Colonic mucosa (tissue), 4 donors: Measurements from ENCODE around the gene PIF1. TPM values are rescaled to one million over a fixed set of nuclear protein-coding genes. Genes with fewer than 3 reads are reported as not detected.

Experiments used
- DNase-seq: peaks from one replicate; pipeline ENCODE4 v3.0.0-alpha.2; 2020
- H3K27ac ChIP-seq: fragments of 200-600 bp; one replicate; pipeline ENCODE4 v1.8.0; 2021
- H3K27me3 ChIP-seq: fragments of 200-600 bp; one replicate; pipeline ENCODE4 v1.8.0; 2021
- H3K36me3 ChIP-seq: fragments of 200-600 bp; one replicate; pipeline ENCODE4 v1.8.0; 2021
- H3K4me1 ChIP-seq: fragments of 200-600 bp; one replicate; pipeline ENCODE4 v1.8.0; 2021; ENCODE audit warnings: mild to moderate bottlenecking
- H3K4me3 ChIP-seq: fragments of 200-600 bp; one replicate; pipeline ENCODE4 v1.8.0; 2021
- H3K9ac ChIP-seq, 2 donors: one replicate each; pipeline ENCODE4 v1.7.0; 2013; ENCODE audit warnings: control low read depth in 2 of 2, low read depth in 2 of 2, low read length in 2 of 2
- H3K9me3 ChIP-seq: fragments of 200-600 bp; one replicate; pipeline ENCODE4 v1.8.0; 2021
- CTCF ChIP-seq: fragments of 200-600 bp; IDR thresholded peaks from one replicate; pipeline ENCODE4 v1.8.0; 2022; ENCODE audit warnings: antibody characterized with exemption, mild to moderate bottlenecking
- intact Hi-C: fragments of 100-400 bp; cut with DNase I; formaldehyde crosslinking; loops from one replicate; pipeline ENCODE4 v1.14.1; 2022
- total RNA-seq, 2 donors: library from RNA; stranded (reverse); fragmentation: NEBNext Ultra II Directional in 1 of 2; extraction: Animal tissue kit (Norgen Biotek cat#: 25700) in 1 of 2; gene quantifications; one replicate each; pipeline ENCODE4 v1.2.1, GENCODE V29; 2021
- donor health status: healthy.
- donor health status: DM: no; HTN: no; CAD: no.
- donor health status: DM: no; HTN: no; CAD: no.

Gene PIF1
- total RNA-seq, 2 donors from 2014 or later: 6.1 to 20.7 TPM

GRCh38 chr15:64780600-64781156 is 44.8 kb downstream of the PIF1 start:
- Histone ChIP-seq H3K9me3 (no peaks in the 10 kb centered on the region), H3K4me3 (no peak overlapping the region), H3K4me1 (no peaks in the 10 kb centered on the region), H3K9ac (no peak overlapping the region), H3K36me3 (no peaks in the 10 kb centered on the region), H3K27ac (no peak overlapping the region), H3K27me3 (peaks cover 9% of the 10 kb centered on the region)
- no peak for DNase-seq
- intact Hi-C loops: no loop called here
- no peak for TF ChIP-seq CTCF

- Histone ChIP-seq H3K27ac (no peak overlapping the region), H3K4me1 (no peaks in the 10 kb centered on the region), H3K27me3 (peaks cover 16% of the 10 kb centered on the region), H3K9me3 (no peaks in the 10 kb centered on the region), H3K9ac (no peak overlapping the region), H3K36me3 (no peaks in the 10 kb centered on the region), H3K4me3 (no peak overlapping the region)
- no peak for TF ChIP-seq CTCF
- intact Hi-C loops: no loop called here
- DNase-seq: no peak
Measured at GRCh38 chr15:64779630-64780029, 45.8 kb downstream of the PIF1 start.

DNA sequence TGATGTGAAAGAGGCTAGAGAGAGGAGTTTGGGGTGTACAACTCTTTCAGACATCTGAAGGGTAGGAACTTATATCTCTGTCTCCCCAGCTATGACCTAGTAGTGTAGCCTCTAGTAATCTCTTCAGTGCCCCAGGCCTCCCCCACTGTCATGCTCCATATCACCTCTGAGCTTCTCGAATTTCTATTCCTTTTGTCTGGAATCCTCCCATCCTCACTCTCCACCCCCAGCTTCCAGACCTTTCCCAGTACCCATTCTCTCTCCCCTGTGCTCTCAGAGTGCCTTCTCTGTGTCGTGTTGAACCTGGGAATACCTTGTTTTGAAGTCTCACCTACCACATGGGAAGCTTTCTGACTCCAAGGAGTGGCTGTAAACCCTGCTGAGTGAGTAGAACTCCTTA is 46.4 kb downstream of the PIF1 start:
- Histone ChIP-seq H3K9ac (no peak overlapping the region), H3K27ac (no peak overlapping the region), H3K27me3 (peaks cover 22% of the 10 kb centered on the region), H3K4me3 (no peak overlapping the region), H3K9me3 (no peaks in the 10 kb centered on the region), H3K36me3 (no peaks in the 10 kb centered on the region), H3K4me1 (no peaks in the 10 kb centered on the region)
- no peak for DNase-seq
- intact Hi-C loops: no loop called here
- no peak for TF ChIP-seq CTCF

DNA sequence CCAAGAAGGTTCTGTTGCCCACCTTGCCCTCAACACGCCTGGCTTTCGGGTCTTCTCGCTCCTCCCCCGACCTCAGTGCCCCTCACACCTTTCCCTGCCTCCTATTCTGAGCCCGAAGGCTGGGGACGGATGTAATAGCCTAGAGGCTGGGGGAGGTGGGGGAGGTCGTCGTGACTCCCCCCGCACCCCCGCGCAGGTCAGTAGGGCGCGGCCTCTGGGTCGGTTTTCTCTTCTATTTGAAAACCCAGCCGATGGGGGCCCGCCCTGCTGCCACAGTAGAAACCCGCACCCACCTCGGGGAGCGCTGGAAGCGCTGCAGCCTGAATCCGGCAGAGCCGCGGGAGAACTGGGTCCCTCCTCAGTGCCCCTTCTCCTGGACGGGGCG is 49.1 kb downstream of the PIF1 start:
- Histone ChIP-seq H3K4me1 (no peaks in the 10 kb centered on the region), H3K4me3 (peak overlapping the region; percentile 27), H3K36me3 (no peaks in the 10 kb centered on the region), H3K9me3 (no peaks in the 10 kb centered on the region), H3K27me3 (peaks cover 34% of the 10 kb centered on the region), H3K27ac (peak overlapping the region; percentile 36), H3K9ac (peak overlapping the region in 1 of 2 donors; percentile 56)
- DNase-seq: no peak
- intact Hi-C loops: no loop called here
- no peak for TF ChIP-seq CTCF

- H3K27me3 ChIP-seq: peaks cover 34% of the 10 kb centered on the region
- DNase-seq: no peak
- peak within 1 kb of the TSS; percentile 36 for H3K27ac ChIP-seq
- H3K9ac ChIP-seq: peak within 1 kb of the TSS; percentile 9 to 56
- peak within 1 kb of the TSS; percentile 38 for H3K4me3 ChIP-seq
- intact Hi-C loops: no loop called here
- TF ChIP-seq CTCF: no peak
- no peaks in the 10 kb centered on the region for H3K36me3 ChIP-seq
- H3K9me3 ChIP-seq: no peaks in the 10 kb centered on the region
- no peaks in the 10 kb centered on the region for H3K4me1 ChIP-seq
Measured at GRCh38 chr15:64775551-64776401, 49.7 kb downstream of the PIF1 start, which contains the start of gene RBPMS2. Gene RBPMS2, minus strand, starts transcription at chr15:64775589. Its CDS starts 270 bp downstream, at chr15:64775319.
